Bladder microvascular endothelial cell (primary cell): ENCODE measurements around the gene CDH9. TPM values are rescaled to one million over a fixed set of nuclear protein-coding genes. Genes with fewer than 3 reads are reported as not detected.

Source experiments
- total RNA-seq: library from RNA; depleted of rRNA; stranded (reverse); fragments of >200 nt; gene quantifications from 2 replicates; pipeline ENCODE4 v1.2.3, GENCODE V29; 2014

Gene CDH9
- total RNA-seq: not detected in 2 replicates

GRCh38 chr5:27038476-27038875 is at the start of gene CDH9:
CDH9 (minus strand) TSS chr5:27038586; CDS start chr5:26988333, 50,253 bp downstream.

